Activated CD4-positive, alpha-beta T cell treated with anti-CD3 and anti-CD28 coated beads, Interleukin-2, Interleukin-6, amounts not matched to agents 100 ng/mL and 50 ng/mL, durations not matched to agents 16 hours and 8 hours (primary cell): Measurements from ENCODE around the gene IREB2.
A peak's percentile ranks its signal among the peaks of the same experiment; 100 is the strongest.
"Not testable (repeated sequence)": the region's sequence is repeated elsewhere in the genome, so short reads cannot be mapped to it uniquely, and the experiment has no call there.

Experiments
- DNase-seq: peaks from one replicate; pipeline ENCODE4 v3.0.0-alpha.2; 2020

The IREB2 gene

GRCh38 chr15:78492872-78493271 lies 54.9 kb downstream of the IREB2 start:
- DNase-seq = no peak

GRCh38 chr15:78501857-78502256 lies 63.8 kb downstream of the IREB2 start:
- DNase-seq = no peak

GRCh38 chr15:78502641-78503040 lies 64.6 kb downstream of the IREB2 start:
- DNase-seq = no peak

- peak; percentile 87 for DNase-seq
Measured at GRCh38 chr15:78506971-78507830, 69.2 kb downstream of the IREB2 start, which contains the start of gene HYKK. TSS of gene HYKK (plus strand) at chr15:78507577. CDS start at chr15:78513089, 5,512 bp downstream.

GRCh38 chr15:78507831-78508160 lies 69.8 kb downstream of the IREB2 start:
- peak; percentile 7 for DNase-seq

- no peak for DNase-seq
Measured at GRCh38 chr15:78508272-78508671, 70.3 kb downstream of the IREB2 start.

GRCh38 chr15:78509726-78510312 lies 71.8 kb downstream of the IREB2 start:
- no peak for DNase-seq

GRCh38 chr15:78520035-78520434 lies 82.0 kb downstream of the IREB2 start:
- DNase-seq = not testable (repeated sequence)

- DNase-seq = no peak
Measured at GRCh38 chr15:78524230-78524629, 86.2 kb downstream of the IREB2 start.

- no peak for DNase-seq
Measured at GRCh38 chr15:78527325-78527724, 89.3 kb downstream of the IREB2 start.

GRCh38 chr15:78533331-78533730 lies 95.3 kb downstream of the IREB2 start:
- no peak for DNase-seq

- DNase-seq = no peak
Measured at GRCh38 chr15:78536134-78536533, 98.1 kb downstream of the IREB2 start.

GRCh38 chr15:78537266-78537905 lies 99.4 kb downstream of the IREB2 start:
- DNase-seq = no peak

- no peak for DNase-seq
Measured at GRCh38 chr15:78538358-78538757, 100.3 kb downstream of the IREB2 start.

- not testable (repeated sequence) for DNase-seq
Measured at GRCh38 chr15:78539464-78540140, 101.6 kb downstream of the IREB2 start.

- peak; percentile 94 for DNase-seq
Measured at GRCh38 chr15:78540141-78540870, 102.3 kb downstream of the IREB2 start, which contains the start of gene PSMA4. TSS of gene PSMA4 (plus strand) at chr15:78540444. CDS start at chr15:78541928, 1,484 bp downstream.

GRCh38 chr15:78540871-78541743 lies 103.1 kb downstream of the IREB2 start:
- DNase-seq = peak; percentile 33

GRCh38 chr15:78541744-78542034 lies 103.7 kb downstream of the IREB2 start:
- DNase-seq = no peak

GRCh38 chr15:78542647-78543046 lies 104.6 kb downstream of the IREB2 start:
- DNase-seq = no peak

- DNase-seq = no peak
Measured at GRCh38 chr15:78550194-78550593, 112.2 kb downstream of the IREB2 start.

GRCh38 chr15:78550815-78551214 lies 112.8 kb downstream of the IREB2 start:
- DNase-seq = no peak
